IPS-NIHi7 (cell line): ENCODE data around the gene TCF12.
A peak's percentile ranks its signal among the peaks of the same experiment; 100 is the strongest.

Source experiments
- DNase-seq: peaks from one replicate; pipeline ENCODE4 v3.0.0; 2012; ENCODE audit warnings: mixed read lengths; ENCODE audit errors: extremely low spot score

Gene TCF12

DNA sequence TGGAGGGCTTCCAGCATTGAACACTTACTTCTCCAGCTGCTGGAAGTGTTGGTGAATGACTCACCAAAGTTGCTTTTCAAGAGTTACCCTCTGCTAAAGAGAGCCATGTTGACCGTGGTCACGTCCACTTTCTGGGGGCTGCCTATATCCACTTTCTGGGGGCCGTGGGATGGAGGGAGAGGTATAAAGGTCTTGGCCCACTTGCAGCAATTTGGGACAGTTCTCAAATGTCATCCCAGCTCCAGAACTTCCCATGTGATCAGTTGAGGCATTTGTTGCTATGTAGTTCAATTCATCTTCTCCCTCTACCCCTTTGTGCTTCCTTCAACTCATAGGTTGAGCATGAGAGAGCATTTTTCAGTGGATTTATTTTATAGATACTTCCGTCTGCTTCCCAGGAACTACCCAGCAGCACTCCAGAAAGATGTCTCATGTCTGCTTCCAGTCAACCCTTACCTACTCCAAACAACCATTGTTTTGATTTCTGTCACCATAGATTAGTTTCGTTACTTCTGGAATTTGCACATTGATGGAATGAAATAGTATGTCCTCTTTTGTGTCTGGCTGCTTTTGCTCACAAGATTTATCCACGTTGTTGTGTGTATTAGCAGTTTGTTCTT is 130.6 kb downstream of the TCF12 start:
- DNase-seq = no peak

GRCh38 chr15:57053470-57053869 is 135.0 kb downstream of the TCF12 start:
- no peak for DNase-seq

DNA sequence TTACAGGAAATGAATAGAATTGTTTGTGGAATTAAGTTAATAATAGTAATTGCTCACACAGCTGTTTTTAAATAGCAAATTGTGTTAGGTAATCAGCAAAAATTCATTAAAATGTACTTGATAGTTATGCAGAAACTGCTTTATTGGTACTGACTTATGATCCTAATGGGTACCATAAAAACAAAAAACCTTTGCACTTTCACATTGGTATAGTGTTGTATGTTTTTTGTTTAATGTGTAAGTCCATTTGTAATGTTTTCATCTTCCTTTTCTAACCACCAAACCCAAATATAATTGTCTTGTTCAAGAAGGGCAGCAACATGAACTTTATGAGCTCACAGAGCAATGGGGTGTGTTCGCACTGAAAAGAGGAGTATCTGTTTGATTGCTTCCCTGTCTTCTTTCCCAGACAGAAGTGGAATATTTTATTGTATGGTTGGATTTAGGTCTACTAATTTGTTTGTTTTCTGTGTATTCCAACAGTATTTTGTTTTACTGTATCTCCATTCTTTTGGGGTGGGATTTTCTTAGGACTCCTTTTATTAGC is 135.8 kb downstream of the TCF12 start:
- DNase-seq = no peak

- DNase-seq = no peak
Observed at GRCh38 chr15:57056357-57056756, 137.9 kb downstream of the TCF12 start.

DNA sequence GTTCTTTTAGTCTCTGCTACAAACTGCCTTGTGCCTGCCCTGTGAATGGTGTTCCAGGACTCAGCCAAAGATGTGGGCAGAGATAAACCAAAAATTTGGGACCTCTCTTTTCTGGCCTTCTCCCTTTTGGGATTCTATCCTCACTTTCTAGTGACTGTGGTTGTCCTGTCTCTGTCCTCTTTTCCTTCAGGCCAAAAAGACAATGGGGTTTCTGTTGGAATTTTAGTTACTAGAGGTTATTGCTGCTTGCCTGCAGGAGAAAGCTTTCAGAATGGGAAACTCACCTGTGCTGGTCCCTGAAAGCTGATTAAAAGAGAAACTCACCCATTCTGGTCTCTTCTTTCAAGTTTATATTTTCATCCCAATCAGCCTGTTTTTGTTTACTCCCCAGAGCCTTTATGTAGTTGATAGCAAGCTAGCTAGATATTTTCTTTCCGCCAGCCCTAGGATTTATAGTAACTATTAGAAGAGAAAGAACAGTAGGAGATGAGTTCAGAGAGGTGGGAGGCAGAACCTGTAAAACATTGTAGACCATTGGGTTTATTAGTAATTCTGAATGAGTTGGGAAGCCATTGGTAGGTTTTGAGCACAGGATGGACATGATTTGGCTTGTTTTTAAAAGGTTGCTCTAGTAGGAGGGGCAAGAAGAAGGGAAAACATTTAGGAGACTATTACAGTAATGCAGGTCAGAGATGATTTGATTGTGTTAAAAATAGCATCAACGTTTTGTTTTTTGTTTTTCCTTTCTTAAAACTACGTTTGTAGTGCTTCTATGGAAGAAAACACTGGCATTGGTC is 138.9 kb downstream of the TCF12 start:
- DNase-seq = no peak

DNA sequence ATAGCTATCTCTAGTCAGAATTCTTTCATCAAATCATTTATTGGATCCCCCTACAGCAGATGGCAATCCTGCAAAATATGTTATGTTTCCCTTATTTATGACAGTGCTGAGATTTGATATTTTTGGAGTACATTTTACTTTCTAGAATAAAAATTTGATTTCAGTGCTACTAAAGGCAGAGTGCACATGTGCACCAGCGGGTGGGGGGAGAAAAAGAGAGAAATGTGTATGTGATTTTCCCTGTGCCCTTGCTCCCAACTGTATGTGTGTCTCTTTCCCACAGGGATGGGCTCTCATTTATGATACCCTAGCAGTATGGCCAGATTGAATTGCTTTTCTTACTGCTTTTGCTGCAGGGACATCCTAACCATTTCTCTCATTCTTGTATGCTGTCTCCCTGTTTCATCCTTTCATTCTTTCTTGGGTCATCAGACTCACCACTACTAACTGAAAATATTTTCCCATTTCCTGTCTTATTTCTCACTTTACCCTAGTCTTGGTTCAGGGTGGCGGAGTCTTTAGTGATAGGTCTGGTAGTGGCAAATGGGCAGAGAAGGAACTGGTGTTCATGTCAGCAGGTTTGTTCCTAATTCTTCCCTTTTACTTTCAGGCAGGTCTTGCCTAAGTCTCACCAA is 140.7 kb downstream of the TCF12 start:
- DNase-seq = no peak

DNA sequence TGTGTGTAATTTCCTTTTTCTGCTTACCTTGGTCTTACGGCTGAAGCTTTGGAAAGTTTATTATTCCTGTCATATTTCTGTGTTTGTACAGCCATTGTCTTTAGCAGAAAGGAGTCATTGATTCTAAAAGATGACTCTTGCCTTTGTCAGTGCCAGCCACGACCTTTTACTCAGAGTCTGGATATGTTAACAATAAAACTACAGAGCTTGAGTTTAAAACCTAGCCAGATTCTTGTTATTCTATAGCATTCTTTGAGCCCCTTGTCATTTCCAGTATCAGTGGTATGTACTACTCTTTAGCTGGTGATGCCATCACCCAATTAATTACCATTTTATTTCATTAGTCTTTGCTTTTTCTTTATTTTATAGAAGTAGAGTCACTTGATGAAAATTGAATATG is 142.4 kb downstream of the TCF12 start:
- no peak for DNase-seq

- DNase-seq = no peak
Observed at GRCh38 chr15:57061281-57061680, 142.8 kb downstream of the TCF12 start.

GRCh38 chr15:57061696-57062095 is 143.3 kb downstream of the TCF12 start:
- no peak for DNase-seq

DNA sequence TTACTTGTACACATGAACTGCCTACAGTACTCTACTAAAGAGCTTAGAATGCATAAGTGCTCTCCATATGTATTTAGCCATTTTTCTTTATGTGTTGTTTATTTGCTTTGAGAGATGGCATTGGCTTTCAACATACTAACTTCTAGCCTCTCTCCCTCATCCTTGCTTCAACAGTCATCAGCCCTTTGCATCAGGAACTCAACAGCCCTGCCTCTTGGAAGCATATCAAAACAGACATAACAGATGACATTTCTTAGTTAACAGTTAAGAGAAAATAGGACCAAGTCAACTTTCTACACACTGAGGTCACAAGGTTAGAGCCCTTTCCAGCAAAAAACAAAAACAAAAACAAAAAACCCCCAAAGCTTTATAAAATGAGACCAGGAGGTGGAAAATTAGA is 145.6 kb downstream of the TCF12 start:
- DNase-seq = no peak

- no peak for DNase-seq
Observed at GRCh38 chr15:57069423-57069822, 151.0 kb downstream of the TCF12 start.

DNA sequence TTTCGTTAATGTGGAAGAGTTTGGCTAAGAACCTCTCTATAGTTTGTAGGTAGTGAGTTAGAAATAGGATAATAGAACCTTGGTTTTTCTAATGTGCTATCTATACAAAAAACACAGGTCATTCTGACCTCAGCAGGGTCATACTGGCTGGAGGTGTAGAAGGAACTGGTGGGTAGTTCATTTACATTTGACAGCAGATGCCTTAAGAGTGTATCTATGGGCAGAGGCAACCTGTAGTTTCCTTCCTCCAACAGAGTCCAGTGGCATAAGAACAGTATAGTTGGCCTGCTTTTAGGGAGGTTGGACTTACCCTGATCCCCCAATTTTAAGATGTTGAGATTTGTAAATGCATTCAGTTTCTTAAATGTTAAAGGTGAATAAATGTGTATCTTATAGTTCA is 152.2 kb downstream of the TCF12 start:
- DNase-seq = no peak

GRCh38 chr15:57079446-57079845 is 161.0 kb downstream of the TCF12 start:
- DNase-seq = no peak

GRCh38 chr15:57079931-57080620 is 161.6 kb downstream of the TCF12 start:
- DNase-seq = peak; percentile 16

DNA sequence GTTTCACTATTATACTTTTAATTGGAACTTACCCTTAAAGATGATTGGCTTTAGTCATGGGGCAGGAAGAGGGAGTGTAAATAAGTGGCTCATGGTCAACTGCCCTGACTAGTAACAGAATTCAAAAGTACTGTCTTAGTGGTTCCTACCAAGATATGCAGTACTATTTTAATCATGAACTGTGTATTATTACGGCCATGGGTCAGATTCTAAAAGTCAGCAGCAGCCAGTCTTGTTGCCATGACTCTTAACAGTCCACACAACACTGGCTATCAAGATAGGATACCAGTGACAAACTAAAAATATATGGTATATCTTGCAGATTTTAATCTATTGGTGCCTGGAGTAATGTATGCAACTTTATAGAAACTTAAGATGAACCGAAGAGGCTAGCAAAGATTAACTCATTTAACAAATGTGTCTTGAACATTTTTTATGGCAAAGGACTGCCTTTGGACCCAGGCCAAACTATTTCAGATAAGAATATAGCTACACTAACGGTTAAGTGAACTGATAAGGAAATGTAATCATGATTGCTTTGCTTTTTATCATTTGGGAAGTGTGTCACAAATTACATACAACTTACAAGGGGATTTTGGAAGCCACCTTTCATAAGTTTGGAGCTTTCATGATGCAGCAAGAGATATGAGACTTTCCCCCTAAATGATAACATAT is 163.7 kb downstream of the TCF12 start:
- no peak for DNase-seq

- DNase-seq = no peak
Observed at GRCh38 chr15:57084192-57084591, 165.7 kb downstream of the TCF12 start.

DNA sequence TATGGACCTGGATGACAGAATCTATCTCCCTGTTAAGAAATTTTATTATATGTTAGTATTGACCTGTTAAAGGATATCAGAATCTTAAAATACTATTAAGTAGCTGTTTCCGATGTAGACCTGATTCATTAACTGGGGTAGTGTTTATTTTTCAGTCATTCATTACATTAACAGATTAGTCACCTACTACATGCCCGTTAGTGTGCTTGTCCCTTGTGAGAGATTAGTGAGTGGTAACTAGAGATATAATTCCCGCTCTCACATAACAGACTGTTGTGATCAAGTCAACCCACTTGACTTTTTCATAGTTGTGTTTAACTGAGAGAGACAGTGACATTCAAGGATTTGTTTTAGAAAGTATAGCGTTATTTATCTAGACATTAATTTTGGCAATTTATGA is 166.8 kb downstream of the TCF12 start:
- no peak for DNase-seq

DNA sequence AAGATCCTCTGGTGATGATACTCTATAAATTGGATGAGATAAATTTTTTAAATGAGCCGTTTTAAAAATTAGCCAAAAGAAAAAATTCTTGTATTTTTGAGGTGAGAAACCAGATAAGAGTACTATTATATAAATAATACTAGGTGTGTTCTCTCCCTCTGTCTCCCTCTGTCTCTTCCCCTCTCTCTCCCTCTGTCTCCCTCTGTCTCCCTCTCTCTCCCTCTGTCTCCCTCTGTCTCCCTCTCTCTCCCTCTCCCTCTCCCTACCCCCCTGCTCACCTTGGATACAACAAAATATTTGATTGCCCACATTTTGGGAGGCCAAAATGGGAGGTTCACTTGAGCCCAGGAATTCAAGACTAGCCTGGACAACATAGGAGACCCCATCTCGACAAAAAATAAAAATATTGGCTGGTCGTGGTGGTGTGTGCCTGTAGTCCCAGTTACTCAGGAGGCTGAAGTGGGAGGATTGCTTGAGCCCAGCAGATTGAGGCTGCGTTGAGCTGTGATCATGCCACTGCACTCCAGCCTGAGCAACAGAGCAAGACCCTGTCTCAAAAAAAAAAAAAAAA is 168.5 kb downstream of the TCF12 start:
- DNase-seq = no peak

GRCh38 chr15:57089815-57090495 is 171.5 kb downstream of the TCF12 start:
- DNase-seq = no peak

GRCh38 chr15:57090496-57090859 is 172.0 kb downstream of the TCF12 start:
- no peak for DNase-seq

DNA sequence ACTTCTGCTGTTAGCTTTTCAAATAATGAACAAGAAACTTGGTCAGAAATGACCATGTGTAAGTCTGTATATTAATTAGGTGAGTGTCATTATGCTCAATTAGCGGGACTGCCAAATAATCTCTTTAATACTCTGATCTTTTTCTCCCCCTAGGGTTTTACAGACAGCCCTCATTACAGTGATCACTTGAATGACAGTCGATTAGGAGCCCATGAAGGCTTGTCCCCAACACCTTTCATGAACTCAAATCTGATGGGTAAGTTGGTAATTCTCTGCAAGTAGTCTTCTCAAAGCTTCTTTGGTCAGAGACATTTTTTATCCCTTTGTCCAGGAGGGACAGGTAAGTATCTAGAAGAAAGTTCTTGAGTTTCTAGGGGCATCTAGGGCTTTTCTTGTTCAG is 173.2 kb downstream of the TCF12 start:
- no peak for DNase-seq
